Measurements from ENCODE around the gene SDK1. TPM values are rescaled to one million over a fixed set of nuclear protein-coding genes. Genes with fewer than 3 reads are reported as not detected.

Gene SDK1
- total and polyA plus RNA-seq, 8 donors, result 1.6 to 11.2 (median 6.6) TPM

- Histone ChIP-seq H3K9me3 (peaks cover 0 to 5% (median 0%) of the 10 kb centered on the region in 4 donors), H3K27me3 (no peaks in the 10 kb centered on the region), H3K27ac (no peak overlapping the region), H3K4me3 (no peak overlapping the region), H3K4me1 (no peaks in the 10 kb centered on the region), H3K36me3 (no peaks in the 10 kb centered on the region)
- TF ChIP-seq EP300 (IDR thresholded peaks at IDR 0.05), result no peak
- no peak for TF ChIP-seq POLR2A (IDR thresholded peaks at IDR 0.05)
- TF ChIP-seq CTCF (IDR thresholded peaks at IDR 0.05), result no peak
- no peak for TF ChIP-seq POLR2AphosphoS5 (IDR thresholded peaks at IDR 0.05)
- 92 to 97% (median 97%) methylated on average over 10 to 12 of the region's 12 CpGs for WGBS, 5 donors
- no peak for DNase-seq
- intact Hi-C loops (cut with DNase I; ENCODE audit: low total_unique reads), result no loop called here
These were observed 676.3 kb downstream of the SDK1 start for GRCh38 chr7:3977391-3977790.

- intact Hi-C loops (cut with DNase I; ENCODE audit: low total_unique reads), result no loop called here
- DNase-seq, result no peak
- Histone ChIP-seq H3K9me3 (peaks cover 0 to 5% (median 0%) of the 10 kb centered on the region in 4 donors), H3K4me3 (no peak overlapping the region), H3K36me3 (no peaks in the 10 kb centered on the region), H3K27me3 (no peaks in the 10 kb centered on the region), H3K4me1 (no peaks in the 10 kb centered on the region), H3K27ac (no peak overlapping the region)
- no peak for TF ChIP-seq POLR2A (IDR thresholded peaks at IDR 0.05)
- no peak for TF ChIP-seq POLR2AphosphoS5 (IDR thresholded peaks at IDR 0.05)
- no peak for TF ChIP-seq CTCF (IDR thresholded peaks at IDR 0.05)
- TF ChIP-seq EP300 (IDR thresholded peaks at IDR 0.05), result no peak
- WGBS, 5 donors, result 83 to 92% (median 85%) methylated on average over 8 of the region's 8 CpGs
These were observed 677.8 kb downstream of the SDK1 start for GRCh38 chr7:3978839-3979238.

GRCh38 chr7:3979611-3980299 is 678.7 kb downstream of the SDK1 start:
- Histone ChIP-seq H3K27ac (no peak overlapping the region), H3K4me3 (no peak overlapping the region), H3K27me3 (no peaks in the 10 kb centered on the region), H3K4me1 (no peaks in the 10 kb centered on the region), H3K9me3 (peaks cover 0 to 5% (median 0%) of the 10 kb centered on the region in 4 donors), H3K36me3 (no peaks in the 10 kb centered on the region)
- no peak for TF ChIP-seq POLR2AphosphoS5 (IDR thresholded peaks at IDR 0.05)
- no peak for TF ChIP-seq POLR2A (IDR thresholded peaks at IDR 0.05)
- TF ChIP-seq CTCF (IDR thresholded peaks at IDR 0.05), result no peak
- no peak for TF ChIP-seq EP300 (IDR thresholded peaks at IDR 0.05)
- no peak for DNase-seq
- 72 to 86% (median 81%) methylated on average over 5 of the region's 5 CpGs for WGBS, 5 donors
- intact Hi-C loops (cut with DNase I; ENCODE audit: low total_unique reads), result no loop called here

GRCh38 chr7:3980300-3980643 is 679.2 kb downstream of the SDK1 start:
- Histone ChIP-seq H3K4me1 (no peaks in the 10 kb centered on the region), H3K36me3 (no peaks in the 10 kb centered on the region), H3K4me3 (no peak overlapping the region), H3K27me3 (no peaks in the 10 kb centered on the region), H3K27ac (no peak overlapping the region), H3K9me3 (peaks cover 0 to 5% (median 0%) of the 10 kb centered on the region in 4 donors)
- TF ChIP-seq POLR2AphosphoS5 (IDR thresholded peaks at IDR 0.05) (no peak), CTCF (IDR thresholded peaks at IDR 0.05) (no peak), EP300 (IDR thresholded peaks at IDR 0.05) (no peak), POLR2A (IDR thresholded peaks at IDR 0.05) (no peak)
- 36 to 49% (median 43%) methylated on average over 4 of the region's 4 CpGs for WGBS, 5 donors
- intact Hi-C loops (cut with DNase I; ENCODE audit: low total_unique reads), result no loop called here
- DNase-seq, result no peak
